Glutamatergic neuron (in vitro differentiated cells): ENCODE results near the gene TADA2A. TPM values are rescaled to one million over a fixed set of nuclear protein-coding genes. Genes with fewer than 3 reads are reported as not detected.

Experiments
- DNase-seq: peaks from one replicate; pipeline ENCODE4 v3.0.0; 2022
- H3K27ac Mint-ChIP-seq: one replicate; pipeline ENCODE4 v1.8.0; 2020; ENCODE audit warnings: mild to moderate bottlenecking, mixed read lengths, inconsistent platforms; ENCODE audit not compliant: unreplicated experiment
- H3K27me3 Mint-ChIP-seq: one replicate; pipeline ENCODE4 v1.8.0; 2020; ENCODE audit warnings: mild to moderate bottlenecking, moderate library complexity, mixed read lengths, inconsistent platforms; ENCODE audit not compliant: unreplicated experiment
- H3K36me3 Mint-ChIP-seq: one replicate; pipeline ENCODE4 v1.8.0; 2020; ENCODE audit warnings: mild to moderate bottlenecking, mixed read lengths, inconsistent platforms; ENCODE audit not compliant: unreplicated experiment
- H3K4me1 Mint-ChIP-seq: one replicate; pipeline ENCODE4 v1.8.0; 2020; ENCODE audit warnings: mild to moderate bottlenecking, low read depth, mixed read lengths, inconsistent platforms; ENCODE audit not compliant: unreplicated experiment
- H3K4me3 Mint-ChIP-seq: one replicate; pipeline ENCODE4 v1.8.0; 2020; ENCODE audit warnings: mild to moderate bottlenecking, mixed read lengths, inconsistent platforms; ENCODE audit not compliant: unreplicated experiment
- H3K9me3 Mint-ChIP-seq: one replicate; pipeline ENCODE4 v1.8.0; 2020; ENCODE audit warnings: mild to moderate bottlenecking, moderate library complexity, mixed read lengths, inconsistent platforms; ENCODE audit not compliant: unreplicated experiment
- CTCF ChIP-seq: fragments of 200-600 bp; sonication (generic); IDR thresholded peaks from one replicate; pipeline ENCODE4 v1.5.0; 2021; ENCODE audit not compliant: partially characterized antibody, unreplicated experiment
- total RNA-seq: library from RNA; stranded (reverse); fragmentation: NEBNext Ultra II Directional; extraction: Animal tissue kit (Norgen Biotek cat#: 25700); gene quantifications from one replicate; pipeline ENCODE4 v1.2.1, GENCODE V29; 2021; ENCODE audit not compliant: unreplicated experiment

Gene TADA2A
- total RNA-seq, 1 donor from 2014 or later, result 30.6 TPM

GRCh38 chr17:37519251-37519985 lies 112.7 kb downstream of the TADA2A start:
- H3K27ac Mint-ChIP-seq, result no peak overlapping the region
- no peaks in the 10 kb centered on the region for H3K27me3 Mint-ChIP-seq
- H3K4me3 Mint-ChIP-seq, result no peak overlapping the region
- peaks cover 2% of the 10 kb centered on the region for H3K9me3 Mint-ChIP-seq
- TF ChIP-seq CTCF, result no peak
- peaks cover 9% of the 10 kb centered on the region for H3K4me1 Mint-ChIP-seq
- no peaks in the 10 kb centered on the region for H3K36me3 Mint-ChIP-seq
- no peak for DNase-seq

GRCh38 chr17:37520174-37520573 lies 113.5 kb downstream of the TADA2A start:
- H3K36me3 Mint-ChIP-seq, result no peaks in the 10 kb centered on the region
- no peaks in the 10 kb centered on the region for H3K27me3 Mint-ChIP-seq
- H3K27ac Mint-ChIP-seq, result no peak overlapping the region
- TF ChIP-seq CTCF, result no peak
- no peak overlapping the region for H3K4me3 Mint-ChIP-seq
- no peak for DNase-seq
- H3K9me3 Mint-ChIP-seq, result peaks cover 2% of the 10 kb centered on the region
- peaks cover 7% of the 10 kb centered on the region for H3K4me1 Mint-ChIP-seq

GRCh38 chr17:37521821-37522220 lies 115.1 kb downstream of the TADA2A start:
- peaks cover 2% of the 10 kb centered on the region for H3K9me3 Mint-ChIP-seq
- no peaks in the 10 kb centered on the region for H3K27me3 Mint-ChIP-seq
- no peak overlapping the region for H3K4me3 Mint-ChIP-seq
- H3K36me3 Mint-ChIP-seq, result no peaks in the 10 kb centered on the region
- no peak for TF ChIP-seq CTCF
- DNase-seq, result no peak
- no peak overlapping the region for H3K27ac Mint-ChIP-seq
- peaks cover 8% of the 10 kb centered on the region for H3K4me1 Mint-ChIP-seq

GRCh38 chr17:37523715-37524219 lies 117.1 kb downstream of the TADA2A start:
- Mint-ChIP-seq H3K9me3 (peaks cover 2% of the 10 kb centered on the region), H3K4me1 (peaks cover 6% of the 10 kb centered on the region), H3K27ac (peak overlapping the region; percentile 15), H3K27me3 (no peaks in the 10 kb centered on the region), H3K4me3 (no peak overlapping the region), H3K36me3 (no peaks in the 10 kb centered on the region)
- TF ChIP-seq CTCF, result no peak
- no peak for DNase-seq

- Mint-ChIP-seq H3K36me3 (no peaks in the 10 kb centered on the region), H3K27me3 (no peaks in the 10 kb centered on the region), H3K27ac (no peak overlapping the region), H3K9me3 (no peaks in the 10 kb centered on the region), H3K4me1 (peaks cover 6% of the 10 kb centered on the region), H3K4me3 (no peak overlapping the region)
- no peak for DNase-seq
- TF ChIP-seq CTCF, result peak; percentile 71
These were observed 120.7 kb downstream of the TADA2A start for GRCh38 chr17:37527249-37527851.
